CD4-positive, alpha-beta T cell treated with Interleukin-4 for 4 hours (primary cell): ENCODE data around the gene AHSG.
A peak's percentile ranks its signal among the peaks of the same experiment; 100 is the strongest.
"Not testable (repeated sequence)": the region's sequence is repeated elsewhere in the genome, so short reads cannot be mapped to it uniquely, and the experiment has no call there.

Experiments used
- DNase-seq: peaks from one replicate; pipeline ENCODE4 v3.0.0-alpha.2; 2020

AHSG gene, protein sequence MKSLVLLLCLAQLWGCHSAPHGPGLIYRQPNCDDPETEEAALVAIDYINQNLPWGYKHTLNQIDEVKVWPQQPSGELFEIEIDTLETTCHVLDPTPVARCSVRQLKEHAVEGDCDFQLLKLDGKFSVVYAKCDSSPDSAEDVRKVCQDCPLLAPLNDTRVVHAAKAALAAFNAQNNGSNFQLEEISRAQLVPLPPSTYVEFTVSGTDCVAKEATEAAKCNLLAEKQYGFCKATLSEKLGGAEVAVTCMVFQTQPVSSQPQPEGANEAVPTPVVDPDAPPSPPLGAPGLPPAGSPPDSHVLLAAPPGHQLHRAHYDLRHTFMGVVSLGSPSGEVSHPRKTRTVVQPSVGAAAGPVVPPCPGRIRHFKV

DNA sequence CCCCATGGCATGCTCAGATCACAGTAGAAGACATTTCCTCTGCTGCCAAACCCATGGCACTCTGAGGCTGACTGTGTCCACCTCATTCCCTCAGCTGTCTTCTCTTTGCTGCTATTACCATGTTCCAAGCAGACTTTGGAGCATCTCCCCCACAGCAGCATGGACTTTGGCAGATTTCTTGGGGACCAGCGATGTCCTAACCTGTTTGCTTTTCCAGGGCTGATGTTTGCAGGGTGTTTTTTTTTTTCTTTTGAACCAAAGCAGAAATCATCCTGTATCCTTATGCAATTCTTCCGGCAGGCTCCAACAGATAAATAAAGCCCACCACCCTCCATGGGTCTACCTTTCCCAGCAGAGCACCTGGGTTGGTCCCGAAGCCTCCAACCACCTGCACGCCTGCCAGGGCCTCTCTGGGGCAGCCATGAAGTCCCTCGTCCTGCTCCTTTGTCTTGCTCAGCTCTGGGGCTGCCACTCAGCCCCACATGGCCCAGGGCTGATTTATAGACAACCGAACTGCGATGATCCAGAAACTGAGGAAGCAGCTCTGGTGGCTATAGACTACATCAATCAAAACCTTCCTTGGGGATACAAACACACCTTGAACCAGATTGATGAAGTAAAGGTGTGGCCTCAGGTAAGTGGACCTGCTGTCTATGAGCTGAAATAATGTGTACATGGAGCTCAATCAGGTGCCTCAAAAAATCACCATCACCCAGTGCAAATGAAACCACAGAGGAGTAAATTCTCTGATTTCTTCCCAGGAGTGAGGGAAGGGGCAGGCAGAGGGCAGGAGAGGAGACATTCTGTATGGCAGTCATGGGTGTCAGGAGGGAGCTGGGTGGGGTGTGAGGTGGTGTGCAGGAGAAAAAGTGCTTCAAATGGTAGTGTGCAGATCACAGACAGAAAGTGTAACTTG is at the start of gene AHSG:
AHSG (plus strand) TSS at position 340 of the 916 bp plus-strand sequence; CDS start at position 422, 82 bp downstream.
- DNase-seq, result no peak

DNA sequence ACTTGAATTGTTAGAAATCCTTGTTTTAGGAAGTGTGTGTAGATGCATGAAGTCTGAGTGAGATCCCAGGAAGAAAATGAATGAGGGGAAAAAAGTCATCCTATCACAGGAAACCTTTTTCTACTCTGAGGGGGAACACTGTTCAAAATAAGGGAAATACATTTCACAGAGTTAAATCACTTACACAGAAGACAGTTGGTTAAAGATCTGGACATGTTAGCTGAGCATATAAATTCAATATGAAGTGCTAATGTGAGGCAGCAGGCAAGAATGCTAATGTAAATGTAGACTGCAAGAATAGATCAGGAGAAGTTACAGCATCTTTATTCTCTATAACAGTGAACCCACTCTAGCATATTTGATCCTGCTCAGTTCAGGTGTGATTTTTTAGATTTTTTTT is 48.3 kb upstream of the AHSG start:
- DNase-seq, result no peak

DNA sequence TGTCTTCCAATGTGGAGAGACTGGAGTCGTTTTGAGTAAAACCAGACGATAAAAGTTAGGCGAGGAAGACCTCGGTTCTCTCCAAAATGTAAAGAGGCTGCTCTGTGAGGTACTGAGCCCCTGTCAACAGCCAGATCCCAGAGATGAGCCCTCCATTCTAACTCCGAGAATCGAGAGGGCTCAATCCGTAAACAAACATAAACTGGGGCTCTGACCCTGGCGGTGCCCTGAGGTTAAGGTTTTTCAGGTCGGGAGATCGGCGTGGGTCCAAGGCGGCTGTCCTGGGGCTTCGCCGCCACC is 46.1 kb upstream of the AHSG start:
- no peak for DNase-seq

DNA sequence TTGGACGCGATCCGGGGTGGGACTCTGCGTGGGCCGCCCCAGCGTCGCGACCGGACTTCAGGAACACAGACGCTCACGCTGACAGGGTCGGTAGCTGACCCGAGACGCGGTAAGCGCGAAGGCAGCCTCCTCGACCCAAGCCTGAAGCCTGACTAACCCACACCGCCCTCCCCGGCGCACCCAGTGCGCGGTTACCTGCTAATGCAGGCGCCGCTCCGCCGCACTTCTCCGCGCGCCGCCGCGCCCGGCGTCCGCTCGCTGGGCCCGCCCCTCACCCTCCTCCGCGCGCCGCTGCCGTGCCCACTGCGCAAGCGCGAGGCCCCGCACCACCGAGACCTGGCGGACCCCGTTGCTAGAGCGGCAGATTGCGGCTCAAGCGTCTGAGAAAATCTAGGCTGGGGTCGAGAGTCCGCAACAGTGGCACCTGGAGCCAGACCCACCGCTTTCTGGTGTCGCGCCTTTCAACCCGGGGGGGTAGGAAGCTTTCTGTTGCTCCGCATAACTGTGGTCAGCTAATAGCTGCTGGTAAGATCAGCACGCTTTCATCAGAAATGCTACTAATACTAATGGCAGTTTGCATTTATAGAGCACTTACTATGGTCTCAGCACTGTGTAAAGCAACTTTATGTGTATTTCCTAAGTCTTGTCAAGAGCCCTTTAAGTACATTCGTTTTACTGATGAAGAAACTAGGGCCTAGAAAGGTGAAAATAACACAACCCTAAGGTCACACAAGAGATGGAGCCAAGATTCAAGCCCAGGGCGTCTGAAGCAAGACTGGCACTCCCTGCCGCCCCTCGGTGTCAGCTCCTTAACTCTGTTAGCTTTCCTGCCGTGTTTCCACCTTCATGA is 45.6 kb upstream of the AHSG start, which contains the start of gene TBCCD1:
TBCCD1 (minus strand) TSS at position 268 of the 850 bp plus-strand sequence. CDS start 3,010 bp downstream, outside the sequence.
- DNase-seq, result peak; percentile 95

DNA sequence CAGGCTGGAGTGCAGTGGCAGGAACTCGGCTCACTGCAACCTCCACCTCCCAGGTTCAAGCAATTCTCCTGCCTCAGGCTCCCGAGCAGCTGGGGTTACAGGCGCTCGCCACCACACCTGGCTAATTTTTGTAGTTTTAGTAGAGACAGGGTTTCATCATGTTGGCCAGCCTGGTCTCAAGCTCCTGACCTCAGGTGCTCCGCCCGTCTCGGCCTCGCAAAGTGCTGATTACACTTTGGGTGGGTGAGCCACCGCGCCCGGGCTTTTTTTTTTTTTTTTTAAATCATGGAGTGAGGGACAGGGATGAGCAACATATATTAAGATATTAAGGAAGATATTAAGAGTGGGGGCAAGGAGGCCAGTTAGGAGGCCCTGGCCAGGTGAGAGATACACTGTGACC is 43.5 kb upstream of the AHSG start:
- DNase-seq, result not testable (repeated sequence)

DNA sequence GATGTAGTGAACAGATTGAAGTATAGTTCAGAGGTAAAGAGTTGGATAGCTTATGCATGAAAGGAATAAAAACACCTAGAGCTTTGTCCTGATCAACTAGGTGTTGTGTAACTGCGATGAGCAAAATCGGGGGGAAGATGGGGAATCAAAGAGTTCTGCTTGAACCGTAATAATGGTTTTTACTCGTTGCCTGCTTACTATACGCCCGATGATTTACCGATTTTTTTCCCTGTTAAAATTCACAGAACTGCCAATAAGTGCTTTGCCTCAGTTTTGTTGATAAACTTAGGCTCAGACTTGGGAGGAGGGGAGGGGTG is 43.1 kb upstream of the AHSG start:
- no peak for DNase-seq

DNA sequence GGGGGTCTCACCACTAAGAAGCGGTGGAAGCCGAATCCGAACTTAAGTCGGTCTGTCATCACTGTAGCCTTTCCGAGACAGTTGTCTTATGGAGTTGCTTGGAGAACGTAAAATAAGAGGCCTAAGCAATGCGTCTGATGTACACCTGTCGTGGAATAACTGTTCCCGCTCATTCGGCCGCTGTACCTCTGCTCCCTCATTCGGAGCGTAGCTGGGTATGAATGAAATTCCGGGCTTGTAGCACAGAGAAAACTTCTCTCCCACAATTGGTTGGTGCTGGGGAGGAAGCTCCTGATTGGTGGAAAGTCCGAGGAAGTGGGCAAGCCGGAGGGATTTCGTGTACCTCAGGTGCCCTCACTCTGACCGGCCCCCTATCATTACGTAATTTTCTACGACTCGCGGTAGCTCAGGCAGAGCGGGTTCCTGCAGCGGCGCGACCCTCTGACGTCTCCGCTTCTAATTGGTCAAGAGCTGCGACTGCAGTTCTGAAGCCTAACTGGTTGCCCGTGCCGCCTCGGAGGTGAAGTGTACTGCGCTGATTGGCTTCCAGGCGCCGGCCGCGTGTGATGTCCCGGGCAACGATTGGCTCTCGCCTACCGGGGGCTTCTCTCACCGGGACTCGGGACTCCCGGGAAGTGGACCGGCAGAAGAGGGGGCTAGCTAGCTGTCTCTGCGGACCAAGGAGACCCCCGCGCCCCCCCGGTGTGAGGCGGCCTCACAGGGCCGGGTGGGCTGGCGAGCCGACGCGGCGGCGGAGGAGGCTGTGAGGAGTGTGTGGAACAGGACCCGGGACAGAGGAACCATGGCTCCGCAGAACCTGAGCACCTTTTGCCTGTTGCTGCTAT is 42.5 kb upstream of the AHSG start, which contains the start of gene DNAJB11:
DNAJB11 (plus strand) TSS at position 625 of the 845 bp plus-strand sequence; CDS start at position 803, 178 bp downstream.
- DNase-seq, result peak; percentile 99

DNA sequence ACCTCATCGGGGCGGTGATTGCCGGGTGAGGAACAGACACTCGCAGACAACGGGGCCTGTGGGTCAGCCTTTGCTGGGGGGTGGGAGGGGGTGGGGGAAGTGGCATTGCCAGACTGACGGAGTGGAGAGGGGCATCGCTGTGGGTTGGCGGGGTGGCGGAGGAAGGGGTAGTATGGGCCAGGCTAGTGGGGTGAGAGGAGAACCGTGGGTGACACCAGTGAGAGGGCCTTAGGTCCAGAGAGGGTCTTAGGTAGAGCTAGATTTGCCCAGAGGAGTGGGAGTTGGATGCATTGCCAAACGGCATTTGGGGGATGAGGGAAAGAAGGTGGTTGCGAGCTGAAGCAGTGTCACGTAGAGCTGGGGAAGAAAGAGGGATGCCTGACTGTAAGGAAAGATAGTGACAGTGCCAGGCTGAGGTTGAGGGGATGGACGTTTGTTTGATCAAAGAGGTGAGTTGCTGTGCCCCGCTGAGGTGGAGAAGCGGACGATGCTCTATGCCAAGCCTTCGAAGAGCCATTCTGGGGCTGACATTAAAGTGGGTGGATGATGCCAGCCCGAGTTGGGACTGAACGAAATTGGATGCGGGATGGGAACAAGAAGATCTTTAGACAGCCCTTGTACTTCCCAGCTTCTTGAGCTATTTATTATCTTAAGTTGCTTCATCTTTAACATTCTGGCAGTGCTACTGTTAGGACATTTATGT is 41.8 kb upstream of the AHSG start:
- no peak for DNase-seq

DNA sequence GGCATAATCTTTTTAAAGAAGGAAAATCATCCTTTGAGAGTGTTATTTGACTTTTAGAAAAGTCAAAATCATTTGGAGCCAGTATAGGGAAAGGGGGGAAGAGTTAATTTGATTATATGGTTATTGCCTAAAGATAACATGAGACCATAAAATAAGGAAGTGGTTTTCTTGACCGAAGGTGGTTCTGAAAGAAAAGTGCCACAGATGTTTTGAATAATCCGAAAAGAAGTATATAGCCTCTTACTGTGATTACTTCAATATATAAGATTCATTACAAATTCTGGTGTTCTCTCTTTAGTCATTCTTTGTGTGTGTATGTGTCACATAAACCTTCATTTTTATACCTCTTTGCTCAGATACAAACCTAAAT is 41.2 kb upstream of the AHSG start:
- no peak for DNase-seq

DNA sequence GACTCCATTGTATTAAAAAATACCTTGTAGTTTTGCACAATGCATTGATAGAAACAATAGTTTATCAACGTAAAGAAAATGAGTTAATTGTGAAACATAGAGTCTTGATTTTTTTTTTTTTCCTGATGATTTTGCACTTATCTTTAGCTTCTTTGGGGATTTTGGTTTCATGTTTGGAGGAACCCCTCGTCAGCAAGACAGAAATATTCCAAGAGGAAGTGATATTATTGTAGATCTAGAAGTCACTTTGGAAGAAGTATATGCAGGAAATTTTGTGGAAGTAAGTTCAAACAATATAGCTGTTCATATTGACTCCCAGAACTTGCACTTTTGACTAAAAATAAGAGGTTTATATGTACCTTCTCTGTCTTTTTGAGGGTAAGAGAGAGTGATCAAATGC is 35.3 kb upstream of the AHSG start:
- no peak for DNase-seq

DNA sequence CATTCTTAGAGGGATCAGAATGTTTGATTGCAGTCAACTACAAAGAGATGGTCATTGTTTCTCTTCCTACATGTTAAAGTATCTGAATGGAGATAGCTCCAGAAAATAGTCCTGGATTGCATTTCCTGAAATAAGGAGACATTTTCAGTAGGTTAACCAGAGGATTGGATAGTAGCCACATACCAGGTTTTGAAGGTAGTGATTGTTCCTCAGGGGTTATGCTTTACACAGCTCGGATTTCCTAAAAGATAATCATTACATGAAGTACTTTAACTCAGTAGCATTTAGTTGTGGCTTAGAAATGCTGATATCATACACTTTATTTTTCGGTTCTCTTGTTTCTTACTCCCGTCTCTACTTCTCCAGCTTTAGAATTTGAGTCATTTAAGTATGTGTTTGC is 32.1 kb upstream of the AHSG start:
- DNase-seq, result no peak

DNA sequence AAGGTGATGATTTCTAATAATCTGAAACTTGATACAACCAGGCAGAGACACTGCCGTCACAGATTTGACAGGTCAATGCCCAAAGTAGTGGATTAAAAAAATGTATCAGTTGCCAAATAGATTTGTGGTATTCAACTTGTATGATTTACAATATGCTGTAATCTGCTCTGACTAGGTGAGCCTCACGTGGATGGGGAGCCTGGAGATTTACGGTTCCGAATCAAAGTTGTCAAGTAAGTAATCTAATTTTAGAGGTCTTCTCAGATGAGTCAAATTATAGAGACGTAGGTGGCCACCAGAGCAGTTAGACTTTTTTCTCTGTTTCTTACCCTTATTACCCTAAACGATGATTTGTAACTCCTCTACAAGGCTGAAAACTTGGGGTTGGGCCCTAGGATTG is 30.3 kb upstream of the AHSG start:
- DNase-seq, result no peak

DNA sequence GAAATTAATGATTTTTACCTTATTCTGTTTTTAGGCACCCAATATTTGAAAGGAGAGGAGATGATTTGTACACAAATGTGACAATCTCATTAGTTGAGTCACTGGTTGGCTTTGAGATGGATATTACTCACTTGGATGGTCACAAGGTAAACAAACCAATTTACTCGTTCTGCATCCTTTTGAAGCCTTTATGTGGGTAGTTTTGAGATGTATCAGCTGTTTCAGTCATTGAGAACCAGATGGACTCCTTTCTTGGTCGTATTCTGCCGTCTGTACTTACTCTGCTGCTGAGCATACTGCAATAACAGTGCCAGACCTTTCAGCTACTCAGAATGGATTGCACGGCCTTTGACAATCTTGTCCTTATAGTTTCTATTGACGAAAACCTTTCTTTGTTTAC is 29.0 kb upstream of the AHSG start:
- no peak for DNase-seq

DNA sequence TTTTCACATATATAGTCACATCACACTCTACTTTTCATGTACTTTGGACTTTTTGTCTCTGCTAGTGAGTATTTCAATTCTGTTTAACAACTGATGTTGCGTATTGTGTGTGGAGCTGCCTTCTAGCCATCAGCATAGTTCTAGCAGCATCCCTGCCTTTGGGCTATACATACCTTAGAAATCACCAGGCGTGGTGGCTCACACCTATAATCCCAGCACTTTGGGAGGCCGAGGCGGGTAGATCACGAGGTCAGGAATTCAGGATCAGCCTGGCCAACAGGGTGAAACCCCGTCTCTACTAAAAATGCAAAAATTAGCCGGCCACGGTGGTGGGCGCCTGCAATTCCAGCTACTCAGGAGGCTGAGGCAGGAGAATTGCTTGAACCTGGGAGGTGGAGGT is 26.6 kb upstream of the AHSG start:
- DNase-seq, result not testable (repeated sequence)

DNA sequence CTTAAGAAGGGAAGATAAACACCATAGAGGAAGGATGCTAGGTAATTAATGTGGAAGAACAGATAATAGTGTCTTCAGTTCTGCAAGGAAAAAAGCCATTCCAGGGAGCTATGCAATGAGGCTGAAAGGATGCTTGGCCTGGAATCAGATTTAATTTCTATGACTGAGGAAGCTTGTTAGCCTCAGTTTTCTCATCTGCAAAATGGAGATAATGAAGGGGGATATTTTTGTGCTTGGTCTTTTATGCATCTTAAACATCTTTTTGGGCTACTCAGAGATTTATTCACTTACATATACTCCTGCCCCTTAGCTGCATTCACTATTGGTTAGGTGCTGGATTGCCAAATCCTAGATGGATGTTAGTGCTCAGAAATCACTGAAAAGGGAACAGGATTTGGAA is 25.7 kb upstream of the AHSG start:
- DNase-seq, result no peak

DNA sequence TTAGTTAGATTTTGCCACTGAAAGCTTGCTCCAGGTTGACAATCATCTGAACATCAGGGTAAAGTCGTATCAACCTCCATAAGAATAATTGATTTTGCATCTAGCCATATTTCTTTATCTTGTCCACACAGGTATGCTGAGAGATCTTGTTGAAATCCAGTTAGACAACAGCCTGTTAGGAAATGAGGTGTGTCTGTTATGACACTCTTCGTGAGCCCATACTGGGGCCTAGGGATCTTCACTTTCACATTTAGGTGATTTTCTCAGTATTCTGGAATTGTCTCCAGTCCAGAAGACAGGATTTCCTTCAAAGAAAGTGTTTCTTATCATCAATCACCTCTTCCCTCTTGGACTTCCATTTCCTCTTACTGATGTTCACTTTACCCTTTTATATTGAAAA is 24.2 kb upstream of the AHSG start:
- DNase-seq, result no peak

DNA sequence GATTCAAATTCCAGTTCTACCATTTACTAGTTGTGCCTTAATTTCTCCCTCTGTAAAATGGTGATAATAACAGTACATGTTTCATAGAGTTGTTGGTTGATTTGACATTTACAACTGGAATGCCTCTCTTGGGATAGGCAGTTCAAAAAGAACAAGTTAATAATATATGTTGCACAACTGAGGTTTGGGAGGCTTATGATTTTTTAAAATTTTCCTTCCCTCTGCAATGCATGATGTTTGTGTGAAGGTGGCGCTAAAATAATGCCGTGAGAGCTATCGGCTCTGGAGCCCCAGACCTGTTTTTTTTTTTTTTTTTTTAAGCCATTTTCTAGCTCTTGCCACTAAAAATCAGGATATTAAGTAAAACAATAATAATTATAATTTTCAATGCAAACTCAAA is 23.7 kb upstream of the AHSG start:
- no peak for DNase-seq

DNA sequence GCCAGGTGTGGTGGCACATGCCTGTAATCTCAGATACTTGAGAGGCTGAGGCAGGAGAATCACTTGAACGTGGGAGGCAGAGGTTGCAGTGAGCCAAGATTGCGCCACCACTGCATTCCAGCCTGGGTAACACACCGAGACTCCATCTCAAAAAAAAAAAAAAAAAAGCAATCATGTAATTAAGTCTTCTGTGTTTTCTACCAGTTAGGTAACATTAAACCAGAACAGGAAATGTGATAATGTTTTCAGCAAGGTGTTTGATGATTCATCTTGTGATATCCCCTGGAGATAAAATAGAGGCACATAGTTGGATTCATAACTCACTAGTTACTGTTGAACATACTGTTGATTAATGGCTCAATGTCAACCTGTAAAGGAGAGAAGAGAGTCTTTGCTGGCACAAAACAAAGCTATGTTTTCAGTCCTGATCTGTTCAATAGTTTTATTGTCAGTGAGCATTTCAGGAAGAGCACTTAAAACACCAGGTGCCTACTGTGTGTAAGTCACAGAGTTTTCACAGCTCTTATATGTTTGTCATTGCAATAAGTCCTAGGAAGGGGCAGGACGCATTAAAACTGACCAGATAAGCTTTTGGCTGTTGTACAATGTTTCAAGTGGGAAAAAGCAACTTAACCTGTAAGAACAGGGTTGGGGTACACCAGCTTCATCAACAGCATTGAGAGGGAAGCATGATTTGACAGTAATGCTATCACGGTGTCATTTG is 22.8 kb upstream of the AHSG start:
- peak; percentile 63 for DNase-seq

DNA sequence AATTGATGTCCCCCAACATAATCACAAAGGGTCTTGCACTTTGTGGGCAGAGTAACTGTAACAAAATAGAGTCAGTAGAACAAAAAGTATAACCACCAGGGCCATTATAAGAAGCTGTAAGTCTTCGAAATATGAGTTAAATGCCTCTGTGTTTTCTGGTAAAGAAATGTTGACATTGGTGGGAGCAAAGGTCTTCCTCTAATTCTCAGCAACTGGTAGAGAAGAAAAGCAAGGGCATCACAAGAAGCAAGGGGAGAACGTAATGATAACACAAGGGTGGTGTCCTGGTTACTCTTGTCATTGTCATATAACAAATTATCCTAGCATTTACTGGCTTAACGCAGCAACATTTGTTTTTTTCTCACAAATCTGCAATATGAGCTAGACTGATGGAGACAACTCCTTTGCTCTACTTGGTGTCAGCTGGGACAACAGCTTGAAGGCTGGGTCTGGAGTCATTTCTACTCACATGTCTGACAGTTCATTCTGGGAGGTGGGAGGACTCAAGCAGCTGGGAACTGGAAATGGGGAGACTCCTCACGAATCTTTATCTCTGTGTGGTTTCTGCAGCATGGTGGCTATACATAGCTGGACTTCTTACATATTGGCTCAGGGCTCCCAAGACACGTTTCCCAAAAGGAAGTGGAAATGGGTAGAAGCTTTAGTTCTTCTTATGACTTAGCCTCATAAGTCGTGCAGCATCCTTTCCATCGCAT is 22.1 kb upstream of the AHSG start:
- no peak for DNase-seq

DNA sequence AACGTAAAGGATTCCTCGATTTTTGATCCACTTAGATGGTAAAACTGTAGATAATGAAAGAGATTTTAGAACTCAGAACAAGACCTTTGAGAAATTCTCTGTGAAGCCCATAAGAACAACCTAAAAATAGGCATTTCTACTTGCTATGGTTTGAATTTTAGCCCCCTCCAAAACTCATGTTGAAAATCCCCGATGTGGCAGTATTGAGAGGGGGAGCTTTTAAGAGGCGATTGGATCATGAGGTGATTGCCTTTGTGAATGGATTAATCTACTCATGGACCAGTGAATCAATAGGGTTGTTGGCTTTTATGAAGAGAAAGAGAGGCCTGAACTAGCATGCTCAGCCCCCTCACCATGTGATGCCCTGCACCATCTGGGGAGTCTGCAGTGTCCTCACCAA is 20.2 kb upstream of the AHSG start:
- DNase-seq, result no peak
